Kidney (tissue), 14 donors: Measurements from ENCODE around the gene PCGF6. TPM values are rescaled to one million over a fixed set of nuclear protein-coding genes. Genes with fewer than 3 reads are reported as not detected.

Source experiments
- DNase-seq, 5 donors: peaks; one replicate each; pipeline ENCODE4 v3.0.0-alpha.2; 2013 to 2020
- FAIRE-seq: peaks from 2 replicates; lab custom pipeline; 2012; peaks lifted over from hg19 to GRCh38; lab: Jason Lieb, UNC
- H3K27ac ChIP-seq, 2 donors: one replicate each; pipeline ENCODE4 v1.7.0; 2013; ENCODE audit warnings: low read depth in 2 of 2, low read length in 2 of 2, inconsistent platforms in 1 of 2
- H3K27me3 ChIP-seq: one replicate; pipeline ENCODE4 v1.7.1; 2013; ENCODE audit warnings: low read length, inconsistent platforms; ENCODE audit not compliant: control insufficient read depth, insufficient read depth
- H3K36me3 ChIP-seq, 3 donors: one replicate each; pipeline versions ENCODE4 v1.7.0 to v1.7.1; 2013; ENCODE audit warnings: low read length in 3 of 3, control low read depth in 1 of 3, inconsistent platforms in 1 of 3; ENCODE audit not compliant: insufficient read depth in 3 of 3, control insufficient read depth in 2 of 3
- H3K4me1 ChIP-seq, 3 donors: one replicate each; pipeline versions ENCODE4 v1.7.0 to v1.7.1; 2013; ENCODE audit warnings: low read length in 3 of 3, inconsistent platforms in 1 of 3, low read depth in 1 of 3; ENCODE audit not compliant: control insufficient read depth in 2 of 3, insufficient read depth in 2 of 3
- H3K4me3 ChIP-seq, 3 donors: one replicate each; pipeline versions ENCODE4 v1.7.0 to v1.8.1; 2013; ENCODE audit warnings: low read length in 3 of 3, control low read depth in 1 of 3, inconsistent platforms in 1 of 3
- H3K9ac ChIP-seq, 3 donors: one replicate each; pipeline versions ENCODE4 v1.7.0 to v1.7.1; 2013; ENCODE audit warnings: low read length in 3 of 3, control low read depth in 1 of 3, inconsistent platforms in 1 of 3
- H3K9me3 ChIP-seq, 3 donors: one replicate each; pipeline versions ENCODE4 v1.7.0 to v1.7.1; 2013; ENCODE audit warnings: low read length in 3 of 3, control low read depth in 1 of 3, inconsistent platforms in 1 of 3; ENCODE audit not compliant: control insufficient read depth in 2 of 3, insufficient read depth in 1 of 3
- CTCF ChIP-seq: IDR thresholded peaks from 3 replicates; pipeline ENCODE4 v1.5.1; 2012; ENCODE audit warnings: mild to moderate bottlenecking, moderate library complexity, borderline replicate concordance; ENCODE audit not compliant: insufficient read depth; ENCODE audit errors: extremely low read depth
- intact Hi-C: fragments of 100-400 bp; cut with DNase I; formaldehyde crosslinking; loops from one replicate; pipeline ENCODE4 v1.11.1; 2022
- polyA plus RNA-seq: library from polyadenylated mRNA; stranded (reverse); fragments of 350-450 nt; fragmentation: Illumina TruSeq; extraction: RNeasy Lipid Tissue Mini Kit (QIAGEN cat#74804); gene quantifications from one replicate; pipeline ENCODE4 v1.2.3, GENCODE V29; 2014; ENCODE audit warnings: low read depth, low replicate concordance; ENCODE audit not compliant: insufficient read depth
- total RNA-seq: library from RNA; stranded (reverse); fragmentation: NEBNext Ultra II Directional; extraction: Animal tissue kit (Norgen Biotek cat#: 25700); gene quantifications from one replicate; pipeline ENCODE4 v1.2.1, GENCODE V29; 2021
- donor health status: control.
- donor health status: control.
- donor health status: control.
- donor health status: control.
- donor health status: control.
- donor health status: DM: yes; HTN: yes; CAD: no.
- donor health status: Normal renal cell carcinoma (clear cell type).

Gene PCGF6
- total and polyA plus RNA-seq, 2 donors from 2014 or later = 3.0 to 6.3 TPM

GRCh38 chr10:103257812-103258211, 93.1 kb downstream of the PCGF6 start:
- TF ChIP-seq CTCF = no peak

GRCh38 chr10:103256613-103257012, 94.3 kb downstream of the PCGF6 start:
- Histone ChIP-seq H3K36me3 (no peaks in the 10 kb centered on the region), H3K27ac (no peak overlapping the region), H3K27me3 (no peaks in the 10 kb centered on the region), H3K9me3 (no peaks in the 10 kb centered on the region), H3K9ac (no peak overlapping the region), H3K4me3 (no peak overlapping the region), H3K4me1 (no peaks in the 10 kb centered on the region)
- TF ChIP-seq CTCF = no peak
- FAIRE-seq (no peak), DNase-seq (no peak)
- intact Hi-C loops = no loop called here

More at GRCh38 chr10:103257812-103258211, 93.1 kb downstream of the PCGF6 start:
- Histone ChIP-seq H3K4me1 (no peaks in the 10 kb centered on the region), H3K27ac (no peak overlapping the region), H3K36me3 (no peaks in the 10 kb centered on the region), H3K27me3 (no peaks in the 10 kb centered on the region), H3K4me3 (no peak overlapping the region), H3K9ac (no peak overlapping the region), H3K9me3 (no peaks in the 10 kb centered on the region)
- intact Hi-C loops = no loop called here
- DNase-seq = no peak
- no peak for FAIRE-seq

- H3K4me3 ChIP-seq = no peak overlapping the region
- TF ChIP-seq CTCF = no peak
- no peak overlapping the region for H3K9ac ChIP-seq
- H3K27ac ChIP-seq = no peak overlapping the region
- H3K9me3 ChIP-seq = no peaks in the 10 kb centered on the region
- H3K4me1 ChIP-seq = no peaks in the 10 kb centered on the region
- FAIRE-seq (no peak), DNase-seq (no peak)
- intact Hi-C loops = no loop called here
- no peaks in the 10 kb centered on the region for H3K36me3 ChIP-seq
- H3K27me3 ChIP-seq = no peaks in the 10 kb centered on the region
Measured at GRCh38 chr10:103254538-103255325, 96.2 kb downstream of the PCGF6 start.
